ENCODE data around the gene OCLN. TPM values are rescaled to one million over a fixed set of nuclear protein-coding genes. Genes with fewer than 3 reads are reported as not detected.
A peak's percentile ranks its signal among the peaks of the same experiment; 100 is the strongest.

Gene OCLN
- total and polyA plus RNA-seq, 9 of the 15 experiments (the other 6 are each of a cell fraction or from before 2014, with no cell fraction given) = 0.05 to 0.29 (median 0.15) TPM

- no peaks in the 10 kb centered on the region for H3K36me3 ChIP-seq (ENCODE audit: control insufficient read depth, insufficient read depth, low read length)
- no peak overlapping the region for H3K27ac ChIP-seq (ENCODE audit: extremely low read depth, low read depth, low read length)
- 23% methylated on average over 8 of the region's 8 CpGs for WGBS (ENCODE audit: insufficient coverage, low coverage, missing lambda C conversion rate)
- POLR2A ChIA-PET = interaction anchor here (0.9 kb wide), 1 partner anchor 14 kb away, joined by 3 read pairs; no protein-coding TSS in a partner anchor
- H3K27me3 ChIP-seq (ENCODE audit: control insufficient read depth in 2 of 2, insufficient read depth in 2 of 2, low read length in 2 of 2) = peaks cover 0 to 6% of the 10 kb centered on the region in 2 experiments; a peak in 3 of 5 replicates
- DNase-seq (ENCODE audit: extremely low read depth in 1 of 4, low spot score in 3 of 4) = peak in 1 of 4 experiments; percentile 21
- peak; percentile 11 for FAIRE-seq
- no peaks in the 10 kb centered on the region for H3K9me3 ChIP-seq (replicated peaks; ENCODE audit: control insufficient read depth, insufficient read depth, low read depth, low read length)
- H2AFZ ChIP-seq (ENCODE audit: low read depth, low read length) = peak overlapping the region; percentile 55; the same call in 1 of the 2 replicates
- peak overlapping the region; percentile 18; the same call in 1 of the 2 replicates for H3K4me2 ChIP-seq (ENCODE audit: insufficient read depth, low read length)
- TF ChIP-seq CBFA2T3 (IDR thresholded peaks at IDR 0.05) (peak; percentile 24; the same call in 1 of the 2 replicates), ZBTB26 (CRISPR knock-in tag; IDR thresholded peaks at IDR 0.05) (no peak), ETS1 (conservative IDR thresholded peaks at IDR 0.05; ENCODE audit: control insufficient read depth, low read depth, low read length) (no peak), PKNOX1 (IDR thresholded peaks at IDR 0.05) (peak; percentile 35; the same call in 1 of the 2 replicates), SMARCA5 (IDR thresholded peaks at IDR 0.05) (no peak)
- intact Hi-C loops (cut with micrococcal nuclease) (no loop called here), in situ Hi-C loops (cut with MboI) (no loop called here)
- H3K9ac ChIP-seq (ENCODE audit: insufficient read depth in 1 of 2, low read depth in 2 of 2, low read length in 2 of 2) = no peak overlapping the region
- BruUV-seq (replicated peaks) = no TSS peak
- H3K9me1 ChIP-seq (ENCODE audit: control insufficient read depth, insufficient read depth, low read length) = no peaks in the 10 kb centered on the region
- no peaks in the 10 kb centered on the region; a peak in 1 of 5 replicates for H3K4me1 ChIP-seq (replicated peaks in 1 of 2; ENCODE audit: control insufficient read depth in 2 of 2, insufficient read depth in 2 of 2, low read length in 2 of 2)
- ATAC-seq = no peak
- no peaks in the 10 kb centered on the region for H3K79me2 ChIP-seq (ENCODE audit: control insufficient read depth, insufficient read depth, low read length)
- CTCF ChIA-PET (ENCODE audit: low intra/inter-chr PET ratio) = no interaction called here
- no peaks in the 10 kb centered on the region for H4K20me1 ChIP-seq (replicated peaks; ENCODE audit: control insufficient read depth, insufficient read depth, low read length)
- H3K4me3 ChIP-seq = no peak overlapping the region
Measured at GRCh38 chr5:69467442-69468225, 25.0 kb upstream of the OCLN start.

Data from K562 (cell line).